Activated CD8-positive, alpha-beta memory T cell treated with anti-CD3 and anti-CD28 coated beads for 48 hours (primary cell): Measurements from ENCODE around the gene RARA.
A peak's percentile ranks its signal among the peaks of the same experiment; 100 is the strongest.
"Not testable (repeated sequence)": the region's sequence is repeated elsewhere in the genome, so short reads cannot be mapped to it uniquely, and the experiment has no call there.

Source experiments
- DNase-seq, 3 experiments: peaks; one replicate each; pipeline ENCODE4 v3.0.0-alpha.2; 2020; ENCODE audit warnings: low read depth in 2 of 3, low spot score in 2 of 3

The RARA gene

GRCh38 chr17:40297511-40297910 is 11.5 kb upstream of the RARA start:
- no peak for DNase-seq

GRCh38 chr17:40298726-40299125 is 10.3 kb upstream of the RARA start:
- DNase-seq: no peak

- DNase-seq: not testable (repeated sequence)
Measured at GRCh38 chr17:40299159-40299757, 9.7 kb upstream of the RARA start.

- no peak for DNase-seq
Measured at GRCh38 chr17:40301315-40301714, 7.7 kb upstream of the RARA start.

- DNase-seq: no peak
Measured at GRCh38 chr17:40303009-40303657, 5.8 kb upstream of the RARA start.

GRCh38 chr17:40303708-40304551 is 5.0 kb upstream of the RARA start:
- DNase-seq: no peak

- not testable (repeated sequence) for DNase-seq
Measured at GRCh38 chr17:40304552-40304863, 4.5 kb upstream of the RARA start.

GRCh38 chr17:40304866-40305265 is 4.1 kb upstream of the RARA start:
- not testable (repeated sequence) for DNase-seq

- no peak for DNase-seq
Measured at GRCh38 chr17:40306395-40306794, 2.6 kb upstream of the RARA start.

GRCh38 chr17:40307001-40307730 is 1.8 kb upstream of the RARA start:
- DNase-seq: no peak

GRCh38 chr17:40307740-40308239 is 1.2 kb upstream of the RARA start:
- no peak for DNase-seq

- DNase-seq: no peak
Measured at GRCh38 chr17:40309949-40310510, 1.1 kb downstream of the RARA start.

- DNase-seq: no peak
Measured at GRCh38 chr17:40310882-40311391, 2.0 kb downstream of the RARA start.

GRCh38 chr17:40311575-40311974 is 2.6 kb downstream of the RARA start:
- no peak for DNase-seq

GRCh38 chr17:40312131-40312731 is 3.3 kb downstream of the RARA start:
- no peak for DNase-seq

- DNase-seq: no peak
Measured at GRCh38 chr17:40312893-40313667, 4.1 kb downstream of the RARA start.

GRCh38 chr17:40313668-40314583 is 4.9 kb downstream of the RARA start:
- no peak for DNase-seq

- DNase-seq: peak in 2 of 3 experiments; percentile 61 to 62
Measured at GRCh38 chr17:40314584-40314956, 5.6 kb downstream of the RARA start.

GRCh38 chr17:40315206-40315605 is 6.2 kb downstream of the RARA start:
- no peak for DNase-seq
